RKO (cell line): Measurements from ENCODE around the gene TCF4.

ENCODE experiments used
- DNase-seq: peaks from one replicate; pipeline ENCODE4 v3.0.0-alpha.2; 2016; ENCODE audit warnings: low spot score

Gene TCF4

DNA sequence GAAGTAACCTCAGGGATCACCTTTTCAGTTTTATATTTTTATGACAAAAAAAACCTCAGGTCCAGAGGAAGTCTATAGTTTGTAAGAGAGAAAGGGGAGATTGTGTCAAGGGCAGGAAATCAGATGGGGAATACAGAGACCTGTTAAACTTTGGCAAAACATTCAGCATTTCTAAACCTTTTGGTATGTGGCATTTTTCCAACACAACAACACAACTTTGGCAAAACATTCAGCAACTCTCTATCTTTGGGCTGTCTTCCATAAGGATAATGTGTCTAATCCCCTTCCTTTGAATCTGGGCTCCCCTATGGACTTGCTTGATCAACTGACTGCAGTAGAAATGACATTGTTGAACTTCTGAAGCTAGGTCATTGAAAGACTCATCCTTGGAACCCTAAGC lies 408.2 kb downstream of the TCF4 start:
- no peak for DNase-seq

GRCh38 chr18:55179425-55179824 lies 408.6 kb downstream of the TCF4 start:
- DNase-seq, result no peak

- DNase-seq, result no peak
Measured at GRCh38 chr18:55173291-55173690, 414.7 kb downstream of the TCF4 start.
